Upper lobe of right lung (tissue), 1 donor: Measurements from ENCODE around the gene RFXANK. TPM values are rescaled to one million over a fixed set of nuclear protein-coding genes. Genes with fewer than 3 reads are reported as not detected.
A peak's percentile ranks its signal among the peaks of the same experiment; 100 is the strongest.

Experiments
- ATAC-seq: fragments of 200-7000 bp; cut with Tn5 transposase; one replicate; pipeline ENCODE4 v1.9.1; 2020; ENCODE audit warnings: mild to moderate bottlenecking, moderate library complexity
- DNase-seq: peaks from one replicate; pipeline ENCODE4 v3.0.0-alpha.2; 2020
- H3K27ac ChIP-seq: fragments of 200-600 bp; one replicate; pipeline ENCODE4 v1.8.0; 2022
- H3K27me3 ChIP-seq: fragments of 200-600 bp; one replicate; pipeline ENCODE4 v1.8.0; 2022; ENCODE audit warnings: mild to moderate bottlenecking
- H3K36me3 ChIP-seq: fragments of 200-600 bp; one replicate; pipeline ENCODE4 v1.8.0; 2022
- H3K4me1 ChIP-seq: fragments of 200-600 bp; one replicate; pipeline ENCODE4 v1.8.0; 2022
- H3K4me3 ChIP-seq: fragments of 200-600 bp; one replicate; pipeline ENCODE4 v1.8.0; 2022; ENCODE audit warnings: mild to moderate bottlenecking
- H3K9me3 ChIP-seq: fragments of 200-600 bp; one replicate; pipeline ENCODE4 v1.8.0; 2022
- intact Hi-C: fragments of 100-400 bp; cut with DNase I; formaldehyde crosslinking; loops from one replicate; pipeline ENCODE4 v1.11.0; 2022
- total RNA-seq: library from RNA; stranded (reverse); fragmentation: NEBNext Ultra II Directional; extraction: Animal tissue kit (Norgen Biotek cat#: 25700); gene quantifications from one replicate; pipeline ENCODE4 v1.2.1, GENCODE V29; 2021
- TF ChIP-seq, protein P1 (sequence below): fragments of 200-600 bp; IDR thresholded peaks from one replicate; pipeline ENCODE4 v1.8.0; 2022; ENCODE audit warnings: antibody characterized with exemption
- donor health status: DM: no; HTN: yes; CAD: no; lungs with severe emphysema.

RFXANK gene
- total RNA-seq, 1 donor from 2014 or later = 66.8 TPM

DNA sequence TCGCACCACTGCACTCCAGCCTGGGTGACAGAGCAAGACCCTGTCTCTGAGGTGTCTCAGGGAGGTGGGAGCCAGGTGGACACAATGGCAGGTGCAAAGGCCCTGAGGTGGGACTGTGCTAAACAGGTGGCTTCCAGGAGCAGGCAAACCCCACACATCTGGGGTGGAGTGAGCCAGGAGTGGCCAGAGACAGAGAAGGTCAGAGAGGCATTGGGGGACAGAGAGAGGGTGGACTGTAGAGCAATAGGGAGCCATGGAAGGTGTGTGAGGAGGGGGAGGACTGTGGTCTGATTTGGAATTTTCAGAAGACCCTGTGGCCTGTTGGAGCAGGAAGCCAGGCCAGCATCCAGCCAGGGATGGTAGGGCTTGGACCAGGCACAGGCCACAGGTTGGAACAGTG, 26.7 kb upstream of the RFXANK start:
- no peaks in the 10 kb centered on the region for H3K36me3 ChIP-seq

GRCh38 chr19:19167612-19168011, 24.4 kb upstream of the RFXANK start:
- H3K9me3 ChIP-seq = no peaks in the 10 kb centered on the region
- H3K27ac ChIP-seq = no peak overlapping the region
- TF ChIP-seq, protein P1, sequence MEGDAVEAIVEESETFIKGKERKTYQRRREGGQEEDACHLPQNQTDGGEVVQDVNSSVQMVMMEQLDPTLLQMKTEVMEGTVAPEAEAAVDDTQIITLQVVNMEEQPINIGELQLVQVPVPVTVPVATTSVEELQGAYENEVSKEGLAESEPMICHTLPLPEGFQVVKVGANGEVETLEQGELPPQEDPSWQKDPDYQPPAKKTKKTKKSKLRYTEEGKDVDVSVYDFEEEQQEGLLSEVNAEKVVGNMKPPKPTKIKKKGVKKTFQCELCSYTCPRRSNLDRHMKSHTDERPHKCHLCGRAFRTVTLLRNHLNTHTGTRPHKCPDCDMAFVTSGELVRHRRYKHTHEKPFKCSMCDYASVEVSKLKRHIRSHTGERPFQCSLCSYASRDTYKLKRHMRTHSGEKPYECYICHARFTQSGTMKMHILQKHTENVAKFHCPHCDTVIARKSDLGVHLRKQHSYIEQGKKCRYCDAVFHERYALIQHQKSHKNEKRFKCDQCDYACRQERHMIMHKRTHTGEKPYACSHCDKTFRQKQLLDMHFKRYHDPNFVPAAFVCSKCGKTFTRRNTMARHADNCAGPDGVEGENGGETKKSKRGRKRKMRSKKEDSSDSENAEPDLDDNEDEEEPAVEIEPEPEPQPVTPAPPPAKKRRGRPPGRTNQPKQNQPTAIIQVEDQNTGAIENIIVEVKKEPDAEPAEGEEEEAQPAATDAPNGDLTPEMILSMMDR = no peak

More for the DNA sequence above, 26.7 kb upstream of the RFXANK start:
- TF ChIP-seq, protein P1 = no peak
- peaks cover 7% of the 10 kb centered on the region for H3K4me1 ChIP-seq
- no peak for DNase-seq
- H3K27me3 ChIP-seq = no peaks in the 10 kb centered on the region
- intact Hi-C loops = no loop called here
- H3K4me3 ChIP-seq = no peak overlapping the region
- H3K27ac ChIP-seq = no peak overlapping the region
- no peaks in the 10 kb centered on the region for H3K9me3 ChIP-seq
- no peak for ATAC-seq

DNA sequence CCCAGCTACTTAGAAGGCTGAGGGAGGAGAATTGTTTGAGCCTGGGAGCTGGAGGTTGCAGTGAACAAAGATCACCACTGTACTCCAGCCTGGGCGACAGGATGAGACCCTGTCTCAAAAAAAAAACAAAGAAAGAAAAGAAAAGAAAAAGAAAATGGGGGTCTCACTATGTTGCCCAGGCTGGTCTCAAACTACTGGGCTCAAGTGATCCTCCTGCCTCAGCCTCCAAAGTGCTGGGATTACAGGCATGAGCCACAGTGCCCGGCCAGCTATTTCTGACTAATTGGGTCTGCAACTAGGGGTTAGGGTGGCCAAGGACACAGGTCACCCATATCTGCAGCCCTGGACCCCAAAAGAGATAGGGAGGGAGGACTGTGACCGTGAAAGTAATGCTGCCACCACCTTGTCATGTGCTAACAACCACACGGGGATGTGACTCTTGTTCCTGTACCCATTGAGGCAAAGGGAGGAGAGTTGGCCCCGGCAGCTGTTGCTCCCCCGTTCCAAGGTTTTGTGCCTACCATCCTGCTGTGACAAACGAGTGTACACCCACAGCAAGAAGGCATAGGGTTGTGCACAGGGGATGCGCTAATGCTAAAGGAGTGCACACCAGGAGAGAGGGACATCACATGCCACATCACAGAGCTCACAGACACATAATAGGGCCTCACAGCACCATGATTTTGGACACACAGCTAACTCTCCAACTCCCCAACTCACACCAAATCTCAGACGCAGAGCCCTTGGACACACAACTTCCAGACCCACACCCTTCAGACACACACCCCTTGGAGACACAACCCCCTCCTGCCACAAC, 22.6 kb upstream of the RFXANK start:
- H3K27ac ChIP-seq = no peak overlapping the region
- DNase-seq (no peak), ATAC-seq (no peak)
- intact Hi-C loops = no loop called here
- H3K4me1 ChIP-seq = peaks cover 11% of the 10 kb centered on the region
- TF ChIP-seq, protein P1 = no peak
- H3K4me3 ChIP-seq = no peak overlapping the region
- H3K36me3 ChIP-seq = peaks cover 3% of the 10 kb centered on the region
- H3K27me3 ChIP-seq = no peaks in the 10 kb centered on the region
- no peaks in the 10 kb centered on the region for H3K9me3 ChIP-seq

More at GRCh38 chr19:19167612-19168011, 24.4 kb upstream of the RFXANK start:
- no peak for ATAC-seq
- Histone ChIP-seq H3K4me1 (peaks cover 11% of the 10 kb centered on the region), H3K27me3 (no peaks in the 10 kb centered on the region), H3K4me3 (no peak overlapping the region), H3K36me3 (peaks cover 3% of the 10 kb centered on the region)
- intact Hi-C loops = no loop called here
- DNase-seq = no peak

DNA sequence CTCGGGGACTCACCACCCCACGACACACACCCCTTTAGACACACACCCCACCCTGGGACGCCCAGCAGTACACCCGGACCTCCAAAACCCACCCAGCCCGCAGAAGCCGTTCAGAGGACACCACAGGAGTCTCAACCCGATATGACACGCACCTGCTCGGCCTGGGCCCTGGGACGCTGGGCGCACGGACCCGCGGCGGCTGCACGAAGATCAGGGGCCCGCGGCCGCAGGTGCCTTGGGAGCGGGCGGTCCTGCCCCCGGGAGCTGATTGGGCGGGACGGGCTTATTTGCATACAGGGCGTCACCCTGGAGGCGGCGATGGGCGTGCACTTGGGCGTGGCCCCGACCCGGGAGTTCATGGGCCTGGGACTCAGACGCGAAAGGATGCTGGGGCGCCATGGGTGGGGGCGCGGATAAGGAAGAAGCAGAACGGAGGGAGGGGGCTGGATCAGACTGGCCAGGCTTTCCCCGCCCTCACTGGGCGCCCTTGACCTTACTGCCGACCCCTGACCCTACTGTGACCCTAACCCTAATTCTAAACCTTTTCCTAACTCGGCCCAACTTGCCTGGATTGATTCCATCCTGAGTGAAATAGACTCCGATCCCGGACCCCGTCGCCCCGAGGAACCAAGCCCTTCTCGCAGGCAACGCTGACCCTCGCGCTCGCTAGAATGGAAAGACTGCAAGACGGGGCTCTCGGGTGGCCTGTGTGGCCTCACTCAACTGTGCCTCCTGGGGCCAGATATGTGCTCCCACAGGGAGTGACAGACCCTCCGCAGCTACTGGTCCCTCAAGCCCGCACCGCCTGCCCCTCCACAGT, 21.8 kb upstream of the RFXANK start, which contains the start of gene MEF2B:
Gene MEF2B, minus strand, starts transcription at position 211 of the 820 bp plus-strand sequence. CDS start 19,528 bp downstream, outside the sequence.
- TF ChIP-seq, protein P1 = no peak
- Histone ChIP-seq H3K4me3 (peak within 1 kb of the TSS; percentile 16), H3K27me3 (no peaks in the 10 kb centered on the region), H3K9me3 (no peaks in the 10 kb centered on the region), H3K27ac (no peak within 1 kb of the TSS), H3K4me1 (peaks cover 11% of the 10 kb centered on the region), H3K36me3 (peaks cover 3% of the 10 kb centered on the region)
- intact Hi-C loops = no loop called here
- DNase-seq (peak; percentile 90), ATAC-seq (peak; percentile 92)

DNA sequence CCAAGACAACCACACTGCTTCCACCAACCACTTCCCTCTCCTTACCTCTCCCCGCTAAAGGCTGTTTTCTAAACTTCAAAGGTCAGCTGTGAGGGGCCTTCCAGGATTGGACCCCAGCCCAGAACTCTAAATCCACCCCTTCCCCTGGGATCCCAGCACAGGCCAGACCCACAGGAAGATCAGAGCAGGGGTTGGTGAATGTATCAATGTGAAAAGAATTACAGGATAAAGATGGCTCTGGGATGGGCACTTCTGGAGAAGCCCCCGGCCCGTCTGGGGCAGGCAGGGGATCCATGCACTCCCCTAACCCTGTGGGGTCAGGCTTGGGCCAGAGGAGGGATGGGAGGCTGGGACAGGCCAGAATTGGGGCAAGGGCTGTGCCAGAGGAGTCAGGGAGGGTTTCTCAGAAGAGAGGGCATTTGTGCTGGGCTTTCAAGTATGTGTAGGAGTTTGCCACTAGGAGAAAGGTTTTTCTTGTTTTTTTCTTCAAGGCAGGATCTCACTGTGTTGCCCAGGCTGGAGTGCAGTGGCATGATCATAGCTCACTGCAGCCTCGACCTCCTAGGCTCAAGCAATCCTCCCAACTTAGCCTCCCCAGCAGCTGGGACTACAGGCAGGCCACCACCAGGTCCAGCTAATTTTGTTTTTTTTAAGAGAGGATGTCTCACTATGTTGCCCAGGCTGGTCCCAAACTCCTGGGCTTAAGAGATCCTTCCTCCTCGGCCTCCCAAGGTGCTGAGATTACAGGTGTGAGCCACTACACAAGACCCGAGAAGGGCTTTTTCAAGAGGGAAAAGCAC, 21.0 kb upstream of the RFXANK start:
- TF ChIP-seq, protein P1 = no peak
- Histone ChIP-seq H3K4me3 (no peak overlapping the region), H3K4me1 (peaks cover 11% of the 10 kb centered on the region), H3K27ac (no peak overlapping the region), H3K9me3 (no peaks in the 10 kb centered on the region), H3K36me3 (peaks cover 3% of the 10 kb centered on the region), H3K27me3 (no peaks in the 10 kb centered on the region)
- DNase-seq (no peak), ATAC-seq (no peak)
- intact Hi-C loops = no loop called here
